ENCODE data around the gene ABHD17B.

DNA sequence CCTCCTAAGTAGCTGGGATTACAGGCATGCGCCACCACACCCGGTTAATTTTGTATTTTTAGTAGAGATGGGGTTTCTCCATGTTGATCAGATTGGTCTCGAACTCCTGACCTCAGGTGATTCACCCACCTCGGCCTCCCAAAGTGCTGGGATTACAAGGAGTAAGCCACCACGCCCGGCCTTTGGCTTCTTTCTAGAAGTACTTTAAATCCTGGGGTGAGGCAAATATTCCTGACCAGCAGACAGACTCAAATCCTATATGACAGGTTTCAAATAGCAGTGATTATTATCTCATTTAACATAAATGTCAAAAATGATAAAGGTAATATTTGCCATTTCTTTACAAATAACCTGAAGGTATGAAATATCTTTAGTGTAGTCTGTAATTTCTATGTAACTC is 35.6 kb downstream of the ABHD17B start:
- TF ChIP-seq, protein P1, sequence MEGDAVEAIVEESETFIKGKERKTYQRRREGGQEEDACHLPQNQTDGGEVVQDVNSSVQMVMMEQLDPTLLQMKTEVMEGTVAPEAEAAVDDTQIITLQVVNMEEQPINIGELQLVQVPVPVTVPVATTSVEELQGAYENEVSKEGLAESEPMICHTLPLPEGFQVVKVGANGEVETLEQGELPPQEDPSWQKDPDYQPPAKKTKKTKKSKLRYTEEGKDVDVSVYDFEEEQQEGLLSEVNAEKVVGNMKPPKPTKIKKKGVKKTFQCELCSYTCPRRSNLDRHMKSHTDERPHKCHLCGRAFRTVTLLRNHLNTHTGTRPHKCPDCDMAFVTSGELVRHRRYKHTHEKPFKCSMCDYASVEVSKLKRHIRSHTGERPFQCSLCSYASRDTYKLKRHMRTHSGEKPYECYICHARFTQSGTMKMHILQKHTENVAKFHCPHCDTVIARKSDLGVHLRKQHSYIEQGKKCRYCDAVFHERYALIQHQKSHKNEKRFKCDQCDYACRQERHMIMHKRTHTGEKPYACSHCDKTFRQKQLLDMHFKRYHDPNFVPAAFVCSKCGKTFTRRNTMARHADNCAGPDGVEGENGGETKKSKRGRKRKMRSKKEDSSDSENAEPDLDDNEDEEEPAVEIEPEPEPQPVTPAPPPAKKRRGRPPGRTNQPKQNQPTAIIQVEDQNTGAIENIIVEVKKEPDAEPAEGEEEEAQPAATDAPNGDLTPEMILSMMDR (IDR thresholded peaks at IDR 0.05 in 2 of 3, conservative IDR thresholded peaks at IDR 0.05 in 1 of 3; ENCODE audit: control insufficient read depth in 2 of 3, extremely low read depth in 1 of 3, insufficient read depth in 1 of 3, low read depth in 3 of 3, low read length in 3 of 3), result no peak
- no peak for TF ChIP-seq SUZ12 (IDR thresholded peaks at IDR 0.05; ENCODE audit: unreplicated experiment)
- TF ChIP-seq NFYA (IDR thresholded peaks at IDR 0.05; ENCODE audit: borderline replicate concordance, low read depth, low read length), result no peak
- no peak for TF ChIP-seq EP300 (IDR thresholded peaks at IDR 0.05; ENCODE audit: borderline replicate concordance in 1 of 2, control insufficient read depth in 1 of 2, low read depth in 2 of 2, low read length in 2 of 2)
